ENCODE results near the gene MAU2. TPM values are rescaled to one million over a fixed set of nuclear protein-coding genes. Genes with fewer than 3 reads are reported as not detected.

The MAU2 gene
- total and polyA plus RNA-seq, 10 of the 15 experiments (the other 5 are each of a cell fraction or from before 2014, with no cell fraction given) = 1.8 to 47.2 (median 22.1) TPM

DNA sequence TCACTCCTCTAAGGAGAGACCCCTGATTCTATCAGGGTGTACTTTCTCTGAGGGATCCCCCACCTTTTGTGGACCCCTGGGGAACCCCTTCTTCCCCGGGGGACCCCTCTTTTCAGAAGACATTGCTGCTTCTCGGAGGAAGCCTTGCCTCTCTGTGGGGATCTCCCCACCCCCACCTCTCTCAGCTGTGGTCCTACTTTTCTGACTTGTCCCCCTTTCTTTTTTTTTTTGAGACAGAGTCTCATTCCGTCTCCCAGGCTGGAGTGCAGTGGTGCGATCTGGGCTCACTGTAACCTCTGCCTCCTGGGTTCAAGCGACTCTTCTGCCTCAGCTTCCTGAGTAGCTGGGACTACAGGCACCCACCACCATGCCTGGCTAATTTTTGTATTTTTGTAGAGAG, 66.5 kb downstream of the MAU2 start:
- in situ Hi-C loops (cut with MboI) (no loop called here), intact Hi-C loops (cut with micrococcal nuclease; ENCODE audit: unreplicated experiment) (loop anchor here (5.0 kb wide), 1 partner anchor 85 kb away; no protein-coding TSS in a partner anchor)
- TF ChIP-seq, protein P1, sequence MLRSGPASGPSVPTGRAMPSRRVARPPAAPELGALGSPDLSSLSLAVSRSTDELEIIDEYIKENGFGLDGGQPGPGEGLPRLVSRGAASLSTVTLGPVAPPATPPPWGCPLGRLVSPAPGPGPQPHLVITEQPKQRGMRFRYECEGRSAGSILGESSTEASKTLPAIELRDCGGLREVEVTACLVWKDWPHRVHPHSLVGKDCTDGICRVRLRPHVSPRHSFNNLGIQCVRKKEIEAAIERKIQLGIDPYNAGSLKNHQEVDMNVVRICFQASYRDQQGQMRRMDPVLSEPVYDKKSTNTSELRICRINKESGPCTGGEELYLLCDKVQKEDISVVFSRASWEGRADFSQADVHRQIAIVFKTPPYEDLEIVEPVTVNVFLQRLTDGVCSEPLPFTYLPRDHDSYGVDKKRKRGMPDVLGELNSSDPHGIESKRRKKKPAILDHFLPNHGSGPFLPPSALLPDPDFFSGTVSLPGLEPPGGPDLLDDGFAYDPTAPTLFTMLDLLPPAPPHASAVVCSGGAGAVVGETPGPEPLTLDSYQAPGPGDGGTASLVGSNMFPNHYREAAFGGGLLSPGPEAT (IDR thresholded peaks at IDR 0.05; ENCODE audit: low read depth) = no peak
- TF ChIP-seq NFYB (IDR thresholded peaks at IDR 0.05; ENCODE audit: insufficient read depth, low read depth, low read length) (no peak), ETV6 (conservative IDR thresholded peaks at IDR 0.05 in 1 of 2, IDR thresholded peaks at IDR 0.05 in 1 of 2; ENCODE audit: borderline replicate concordance in 1 of 2, low read depth in 1 of 2) (no peak), EGR1 (IDR thresholded peaks at IDR 0.05; ENCODE audit: borderline replicate concordance in 1 of 2, low read depth in 2 of 2, low read length in 2 of 2) (peak in 1 of 2 experiments; percentile 72; a peak in 1 of 3 replicates), ESRRA (IDR thresholded peaks at IDR 0.05; ENCODE audit: low read length) (no peak), MYB (IDR thresholded peaks at IDR 0.05; ENCODE audit: borderline replicate concordance, low read depth, low read length) (no peak), TCF12 (IDR thresholded peaks at IDR 0.05; ENCODE audit: low read depth, low read length) (no peak)
- TF ChIP-seq, protein P2, sequence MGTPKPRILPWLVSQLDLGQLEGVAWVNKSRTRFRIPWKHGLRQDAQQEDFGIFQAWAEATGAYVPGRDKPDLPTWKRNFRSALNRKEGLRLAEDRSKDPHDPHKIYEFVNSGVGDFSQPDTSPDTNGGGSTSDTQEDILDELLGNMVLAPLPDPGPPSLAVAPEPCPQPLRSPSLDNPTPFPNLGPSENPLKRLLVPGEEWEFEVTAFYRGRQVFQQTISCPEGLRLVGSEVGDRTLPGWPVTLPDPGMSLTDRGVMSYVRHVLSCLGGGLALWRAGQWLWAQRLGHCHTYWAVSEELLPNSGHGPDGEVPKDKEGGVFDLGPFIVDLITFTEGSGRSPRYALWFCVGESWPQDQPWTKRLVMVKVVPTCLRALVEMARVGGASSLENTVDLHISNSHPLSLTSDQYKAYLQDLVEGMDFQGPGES (IDR thresholded peaks at IDR 0.05) = no peak
- TF ChIP-seq, protein P3, sequence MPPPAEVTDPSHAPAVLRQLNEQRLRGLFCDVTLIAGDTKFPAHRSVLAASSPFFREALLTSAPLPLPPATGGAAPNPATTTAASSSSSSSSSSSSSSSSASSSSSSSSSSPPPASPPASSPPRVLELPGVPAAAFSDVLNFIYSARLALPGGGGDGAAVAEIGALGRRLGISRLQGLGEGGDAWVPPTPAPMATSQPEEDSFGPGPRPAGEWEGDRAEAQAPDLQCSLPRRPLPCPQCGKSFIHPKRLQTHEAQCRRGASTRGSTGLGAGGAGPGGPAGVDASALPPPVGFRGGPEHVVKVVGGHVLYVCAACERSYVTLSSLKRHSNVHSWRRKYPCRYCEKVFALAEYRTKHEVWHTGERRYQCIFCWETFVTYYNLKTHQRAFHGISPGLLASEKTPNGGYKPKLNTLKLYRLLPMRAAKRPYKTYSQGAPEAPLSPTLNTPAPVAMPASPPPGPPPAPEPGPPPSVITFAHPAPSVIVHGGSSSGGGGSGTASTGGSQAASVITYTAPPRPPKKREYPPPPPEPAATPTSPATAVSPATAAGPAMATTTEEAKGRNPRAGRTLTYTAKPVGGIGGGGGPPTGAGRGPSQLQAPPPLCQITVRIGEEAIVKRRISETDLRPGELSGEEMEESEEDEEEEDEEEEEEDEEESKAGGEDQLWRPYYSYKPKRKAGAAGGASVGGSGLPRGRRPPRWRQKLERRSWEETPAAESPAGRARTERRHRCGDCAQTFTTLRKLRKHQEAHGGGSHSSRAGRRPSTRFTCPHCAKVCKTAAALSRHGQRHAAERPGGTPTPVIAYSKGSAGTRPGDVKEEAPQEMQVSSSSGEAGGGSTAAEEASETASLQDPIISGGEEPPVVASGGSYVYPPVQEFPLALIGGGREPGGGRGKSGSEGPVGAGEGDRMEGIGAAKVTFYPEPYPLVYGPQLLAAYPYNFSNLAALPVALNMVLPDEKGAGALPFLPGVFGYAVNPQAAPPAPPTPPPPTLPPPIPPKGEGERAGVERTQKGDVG (CRISPR knock-in tag; IDR thresholded peaks at IDR 0.05) = no peak
- H3K27ac ChIP-seq (ENCODE audit: control insufficient read depth, insufficient read depth) = peak overlapping the region; percentile 89
- H3K4me2 ChIP-seq (ENCODE audit: control insufficient read depth, insufficient read depth) = peak overlapping the region; percentile 94
- ChIA-PET CTCF (interaction anchor here (0.6 to 3.3 kb wide), 2 partner anchors 22 to 103 kb away, joined by 3 to 24 read pairs; no protein-coding TSS in a partner anchor), POLR2A (no interaction called here), SMC1A (ENCODE audit: uncharacterized antibody, unreplicated experiment) (no interaction called here), RAD21 (ENCODE audit: unreplicated experiment) (interaction anchor here (0.8 kb wide), 1 partner anchor 24 kb away, joined by 3 read pairs; no protein-coding TSS in a partner anchor)
- DNase-seq (ENCODE audit: low read depth, low spot score) (no peak), FAIRE-seq (no peak), ATAC-seq (no peak)
- H4K20me1 ChIP-seq (ENCODE audit: control insufficient read depth, insufficient read depth) = no peaks in the 10 kb centered on the region
- no peaks in the 10 kb centered on the region for H3K27me3 ChIP-seq (replicated peaks in 1 of 2; ENCODE audit: control insufficient read depth in 2 of 2, insufficient read depth in 2 of 2, low read length in 1 of 2)
- H3K4me3 ChIP-seq = peak overlapping the region; percentile 99
- H3K36me3 ChIP-seq (ENCODE audit: control insufficient read depth in 2 of 2, insufficient read depth in 2 of 2, low read length in 1 of 2) = no peaks in the 10 kb centered on the region
- no TSS peak for BruUV-seq (replicated peaks)
- H3K4me1 ChIP-seq (ENCODE audit: control insufficient read depth, insufficient read depth, low read length) = peaks cover 13% of the 10 kb centered on the region
- peak overlapping the region; percentile 96 for H3K9ac ChIP-seq (ENCODE audit: control insufficient read depth, insufficient read depth, low read length)
- peaks cover 41% of the 10 kb centered on the region for H3K79me2 ChIP-seq (ENCODE audit: control insufficient read depth, insufficient read depth, low read length)
- H2AFZ ChIP-seq (ENCODE audit: control insufficient read depth, low read depth, low read length) = no peak overlapping the region
- no peaks in the 10 kb centered on the region for H3K9me3 ChIP-seq (replicated peaks; ENCODE audit: control insufficient read depth, insufficient read depth, low read length)
- WGBS (ENCODE audit: insufficient coverage, insufficient replicate concordance, low lambda C conversion rate, missing lambda C conversion rate) = 8% methylated on average over 5 of the region's 5 CpGs
